Activated CD8-positive, alpha-beta memory T cell treated with anti-CD3 and anti-CD28 coated beads for 1 hour (primary cell): ENCODE data around the gene MTERF4.

ENCODE experiments used
- DNase-seq, 2 donors: peaks; one replicate each; pipeline ENCODE4 v3.0.0-alpha.2; 2020; ENCODE audit warnings: low read depth in 1 of 2; ENCODE audit errors: extremely low read depth in 1 of 2

MTERF4 gene

DNA sequence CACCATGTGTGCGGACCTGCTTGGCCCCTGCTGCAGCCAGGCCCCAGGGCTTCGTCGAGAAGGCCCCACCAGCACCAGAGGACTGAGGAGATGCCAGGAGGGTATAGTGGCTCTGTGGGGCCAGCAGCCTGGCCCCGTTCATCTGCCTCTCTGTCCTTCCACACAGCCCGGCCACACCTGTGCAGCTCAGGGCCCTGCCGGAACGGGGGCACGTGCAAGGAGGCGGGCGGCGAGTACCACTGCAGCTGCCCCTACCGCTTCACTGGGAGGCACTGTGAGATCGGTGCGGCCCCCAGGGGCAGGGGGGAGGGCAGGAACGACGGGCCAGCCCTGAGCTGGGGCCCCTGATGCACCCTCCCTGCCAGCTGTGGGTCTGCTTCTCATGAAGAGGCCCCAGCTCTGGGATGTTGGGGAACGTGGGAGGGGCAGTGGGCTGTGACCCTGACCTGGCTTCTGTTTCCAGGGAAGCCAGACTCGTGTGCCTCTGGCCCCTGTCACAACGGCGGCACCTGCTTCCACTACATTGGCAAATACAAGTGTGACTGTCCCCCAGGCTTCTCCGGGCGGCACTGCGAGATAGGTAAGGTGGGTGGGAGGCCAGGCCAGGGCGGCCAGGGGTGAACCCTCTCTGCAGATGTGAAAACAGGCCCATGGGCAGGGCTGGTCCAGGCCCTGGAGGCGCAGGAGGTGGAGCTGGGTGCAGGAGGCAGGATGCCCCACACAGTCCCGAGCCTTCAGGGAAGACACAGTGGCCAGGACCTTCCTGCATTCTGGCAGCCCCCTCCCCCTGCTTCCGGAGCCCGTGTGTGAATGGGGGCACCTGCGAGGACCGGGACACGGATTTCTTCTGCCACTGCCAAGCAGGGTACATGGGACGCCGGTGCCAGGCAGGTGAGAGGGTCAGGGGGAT lies 50.3 kb downstream of the MTERF4 start:
- no peak for DNase-seq

DNA sequence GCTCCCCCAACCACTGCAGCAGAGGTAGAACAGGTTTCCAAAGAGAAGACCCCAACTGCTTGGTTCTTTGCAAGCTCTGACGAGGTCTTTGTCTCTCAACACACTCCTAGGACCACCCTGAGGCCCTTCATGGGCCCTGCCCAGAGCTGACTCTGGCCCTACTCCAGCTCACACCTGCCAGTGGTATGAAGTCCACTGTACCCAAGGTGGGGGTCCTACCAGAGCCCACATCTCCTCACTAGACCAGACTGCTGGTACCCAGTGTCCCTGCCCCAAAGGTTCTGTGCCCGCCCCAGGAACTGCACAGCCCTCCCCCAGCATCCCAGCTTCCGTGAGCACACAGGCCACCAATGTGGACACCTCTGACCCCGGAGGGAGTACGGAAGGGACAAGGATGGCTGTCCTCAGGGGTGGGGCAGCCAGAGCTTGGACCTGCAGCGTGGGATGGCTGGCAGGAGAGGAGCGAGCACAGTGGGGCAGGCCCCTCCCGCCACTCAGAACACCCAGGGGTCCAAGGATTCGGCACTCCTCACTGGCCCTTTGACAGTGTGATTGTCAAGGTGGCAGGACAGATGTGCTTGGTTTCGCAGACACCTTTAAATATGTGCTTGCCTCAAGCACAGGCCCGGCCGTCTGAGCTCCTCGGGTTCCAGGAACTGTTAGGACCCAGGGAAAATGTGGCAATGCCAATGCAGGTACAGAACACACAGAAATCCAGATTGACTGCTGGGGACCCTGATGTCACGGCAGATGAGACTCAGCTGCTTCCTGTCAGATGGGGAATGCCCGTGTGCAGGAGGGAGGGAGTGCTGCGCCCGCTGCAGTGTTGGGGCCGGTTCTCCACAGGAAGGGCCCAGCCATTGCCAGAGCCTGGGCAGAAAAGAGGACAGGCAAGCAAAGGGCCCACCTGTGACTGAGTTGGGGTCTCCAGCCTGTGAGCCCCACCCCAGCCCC lies 51.2 kb downstream of the MTERF4 start:
- DNase-seq, result no peak

DNA sequence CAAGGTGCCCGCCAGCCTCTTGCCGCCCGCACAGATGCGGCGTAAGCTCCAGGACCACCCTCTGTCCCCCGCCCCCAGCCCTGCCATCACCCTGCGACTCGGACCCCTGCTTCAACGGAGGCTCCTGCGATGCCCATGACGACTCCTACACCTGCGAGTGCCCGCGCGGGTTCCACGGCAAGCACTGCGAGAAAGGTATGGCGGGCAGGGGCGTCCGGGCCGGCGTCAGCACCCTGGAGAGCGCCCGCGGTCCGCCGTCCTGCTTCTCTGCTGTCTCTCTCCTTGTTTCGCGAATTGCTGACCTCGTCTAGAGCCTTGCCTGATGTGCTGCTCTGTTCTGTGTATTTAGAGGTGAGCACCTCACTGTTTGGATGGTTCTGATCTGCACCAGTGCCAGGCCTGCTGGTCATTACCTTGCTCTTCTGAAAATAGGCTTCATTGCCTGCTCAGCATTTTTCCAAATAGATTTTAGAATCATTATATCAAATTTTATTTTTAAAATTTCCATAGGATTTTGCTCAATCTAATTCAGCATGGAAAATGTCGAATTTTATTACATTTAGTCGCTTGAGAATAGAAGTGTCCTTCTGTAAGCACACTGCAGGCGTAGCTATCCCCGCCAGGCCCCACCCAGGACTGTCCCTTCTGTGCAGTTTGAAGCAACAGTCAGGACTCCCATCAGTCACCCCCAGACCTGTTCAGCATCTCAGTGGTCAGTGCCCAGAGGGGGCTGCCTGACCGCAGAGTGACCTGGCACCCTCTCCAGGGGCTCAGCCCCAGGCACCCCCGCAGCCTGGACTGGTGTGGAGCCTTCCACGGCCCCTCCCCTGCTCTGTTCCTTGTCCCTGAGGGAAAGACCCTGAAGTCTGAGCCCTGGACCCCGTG lies 52.1 kb downstream of the MTERF4 start:
- DNase-seq, result no peak

DNA sequence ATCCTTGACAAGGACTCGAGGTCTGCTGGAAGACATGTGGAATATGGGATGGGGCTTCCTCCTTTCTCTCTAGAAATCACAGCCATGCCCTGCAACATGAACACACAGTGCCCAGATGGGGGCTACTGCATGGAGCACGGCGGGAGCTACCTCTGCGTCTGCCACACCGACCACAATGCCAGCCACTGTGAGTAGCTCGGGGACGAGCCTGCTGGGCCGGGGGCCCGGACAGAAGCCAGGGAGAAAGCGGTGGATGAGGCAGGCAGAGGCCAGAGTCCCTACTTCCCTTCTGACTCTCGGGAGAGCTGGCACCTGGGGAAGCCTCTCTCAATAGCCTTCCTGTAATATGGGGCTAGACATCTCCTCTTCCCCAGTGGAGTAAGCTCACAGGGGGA lies 53.1 kb downstream of the MTERF4 start:
- DNase-seq, result no peak

DNA sequence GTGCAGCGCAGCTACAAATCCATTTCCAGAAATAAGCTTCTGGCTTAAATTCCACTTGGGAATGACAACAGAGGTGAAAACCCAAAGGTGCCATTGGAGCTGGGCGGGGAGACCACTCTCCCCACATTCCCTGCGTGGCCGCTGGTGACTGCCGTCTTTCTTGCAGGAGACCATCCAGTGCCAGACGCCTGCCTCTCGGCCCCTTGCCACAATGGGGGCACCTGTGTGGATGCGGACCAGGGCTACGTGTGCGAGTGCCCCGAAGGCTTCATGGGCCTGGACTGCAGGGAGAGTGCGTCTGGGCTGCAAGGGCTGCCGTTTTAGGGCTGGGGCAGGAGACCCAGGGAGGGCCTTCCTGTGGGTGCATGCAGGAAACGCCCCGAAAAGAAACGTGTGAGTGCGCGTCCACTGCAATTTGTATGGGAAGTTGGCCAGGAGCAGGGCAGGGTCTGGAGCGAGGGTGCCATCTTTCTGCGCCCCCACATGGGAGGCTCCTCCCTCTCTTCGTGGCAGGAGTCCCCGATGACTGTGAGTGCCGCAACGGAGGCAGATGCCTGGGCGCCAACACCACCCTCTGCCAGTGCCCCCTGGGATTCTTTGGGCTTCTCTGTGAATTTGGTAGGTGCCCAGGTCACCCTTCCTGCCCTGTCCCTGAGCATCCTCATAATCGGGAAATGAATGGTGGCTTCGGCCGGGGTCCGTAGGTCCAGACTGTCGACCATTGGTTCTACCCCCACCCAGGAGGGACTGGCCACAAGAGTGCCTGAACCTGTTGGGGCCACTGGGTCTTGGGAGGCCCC lies 53.7 kb downstream of the MTERF4 start:
- DNase-seq, result no peak

DNA sequence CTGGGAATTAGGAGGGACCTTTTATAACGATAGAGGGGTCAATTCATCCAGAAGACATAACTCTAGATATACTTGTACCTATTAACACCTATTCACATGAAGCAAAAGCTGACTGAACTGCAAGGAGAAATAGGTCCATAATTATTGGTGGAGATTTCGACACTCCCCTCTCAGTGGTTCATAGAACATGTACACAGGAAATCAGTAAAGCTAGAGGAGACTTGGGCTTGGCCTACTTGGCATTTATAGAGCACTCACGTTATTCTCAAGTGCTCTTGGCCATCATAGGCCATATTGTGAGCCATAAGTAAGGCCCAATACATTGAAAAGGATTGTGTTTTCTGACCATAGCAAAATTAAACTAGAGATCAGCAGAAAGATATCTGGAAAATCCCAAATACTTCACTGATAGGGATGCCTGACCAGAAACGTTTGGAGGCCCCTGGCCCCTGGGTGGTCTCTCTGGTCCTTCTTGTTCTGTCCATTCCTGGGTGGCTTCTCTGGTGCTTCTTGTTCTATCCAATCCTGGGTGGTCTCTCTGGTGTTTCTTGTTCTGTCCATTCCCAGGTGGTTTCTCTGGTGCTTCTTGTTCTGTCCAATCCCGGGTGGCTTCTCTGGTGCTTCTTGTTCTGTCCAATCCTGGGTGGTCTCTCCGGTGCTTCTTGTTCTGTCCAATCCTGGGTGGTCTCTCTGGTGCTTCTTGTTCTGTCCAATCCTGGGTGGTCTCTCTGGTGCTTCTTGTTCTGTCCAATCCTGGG lies 54.7 kb downstream of the MTERF4 start:
- DNase-seq, result no peak
